GM23248 (cell line): Measurements from ENCODE around the gene SNTG2.

Experiments
- EZH2 ChIP-seq: fragments of 200-600 bp; sonication (generic); IDR thresholded peaks from 2 replicates; pipeline ENCODE4 v1.6.1; 2018; ENCODE audit warnings: antibody characterized with exemption, mild to moderate bottlenecking; ENCODE audit not compliant: insufficient read depth, poor library complexity, severe bottlenecking
- EZH2phosphoT487 ChIP-seq: fragments of 200-600 bp; sonication (generic); IDR thresholded peaks from 2 replicates; pipeline ENCODE4 v1.6.1; 2018; ENCODE audit warnings: antibody characterized with exemption, moderate library complexity, mild to moderate bottlenecking, low read depth; ENCODE audit not compliant: insufficient read depth

- TF ChIP-seq EZH2 (no peak), EZH2phosphoT487 (no peak)
Observed at GRCh38 chr2:1060987-1061386, 110.3 kb downstream of the SNTG2 start.
